Stimulated activated CD4-positive, alpha-beta T cell treated with anti-CD3 and anti-CD28 coated beads, Interleukin-1b, Interleukin-23, amount 100 ng/mL, for 1 hour (primary cell): Measurements from ENCODE around the gene TEX2.

Experiments used
- DNase-seq, 2 donors: peaks; one replicate each; pipeline ENCODE4 v3.0.0-alpha.2; 2020; ENCODE audit warnings: low read depth in 2 of 2

TEX2 gene

DNA sequence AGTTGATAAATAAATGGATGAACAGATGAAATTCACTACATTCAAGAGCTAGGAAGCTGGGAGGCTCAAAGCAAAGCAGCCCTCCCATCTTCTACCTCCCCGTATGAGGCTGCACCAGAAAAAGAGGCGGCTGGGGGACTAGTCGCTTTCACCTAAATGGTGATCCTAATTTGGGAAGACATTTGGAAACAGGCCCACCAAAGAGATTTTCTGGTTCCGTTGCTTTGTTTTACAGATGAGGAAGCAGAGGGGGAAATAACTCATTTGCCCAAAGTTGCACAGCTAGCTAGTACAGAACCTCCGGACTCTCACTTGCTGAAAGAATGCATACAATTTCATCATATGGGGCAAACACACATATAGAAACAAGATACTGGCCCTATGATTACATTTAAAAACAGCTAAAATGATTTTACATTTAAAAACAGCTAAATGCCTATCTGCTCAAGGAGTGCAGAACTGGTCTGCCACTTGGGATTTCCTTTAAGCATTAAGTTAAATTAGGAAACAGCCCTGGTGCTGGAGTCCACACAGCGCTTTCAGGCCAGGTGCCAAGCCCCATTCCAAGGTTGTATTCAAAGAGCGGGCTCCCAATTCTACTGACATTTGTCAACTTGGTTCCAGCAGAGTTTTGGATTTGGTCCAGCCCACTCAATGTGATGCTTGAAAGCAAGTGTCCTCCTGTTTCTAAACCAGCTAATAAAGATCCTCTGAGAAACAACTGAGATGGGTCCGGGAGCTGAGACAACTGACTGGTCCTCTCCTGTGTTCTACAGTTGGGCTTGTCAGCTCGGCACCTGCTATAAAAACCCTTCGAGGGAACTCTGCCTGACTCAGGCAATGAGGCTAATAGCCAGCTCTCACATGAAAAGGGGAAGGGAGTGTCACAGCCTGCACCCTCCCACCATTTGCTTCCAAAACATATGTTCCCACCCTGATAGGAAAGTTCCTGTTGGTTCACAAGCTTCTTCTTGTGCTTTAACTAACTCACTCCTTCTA lies 144.8 kb downstream of the TEX2 start:
- no peak for DNase-seq

GRCh38 chr17:64115822-64116534 lies 147.1 kb downstream of the TEX2 start:
- no peak for DNase-seq

- DNase-seq, result no peak
Observed at GRCh38 chr17:64115043-64115698, 147.9 kb downstream of the TEX2 start.

DNA sequence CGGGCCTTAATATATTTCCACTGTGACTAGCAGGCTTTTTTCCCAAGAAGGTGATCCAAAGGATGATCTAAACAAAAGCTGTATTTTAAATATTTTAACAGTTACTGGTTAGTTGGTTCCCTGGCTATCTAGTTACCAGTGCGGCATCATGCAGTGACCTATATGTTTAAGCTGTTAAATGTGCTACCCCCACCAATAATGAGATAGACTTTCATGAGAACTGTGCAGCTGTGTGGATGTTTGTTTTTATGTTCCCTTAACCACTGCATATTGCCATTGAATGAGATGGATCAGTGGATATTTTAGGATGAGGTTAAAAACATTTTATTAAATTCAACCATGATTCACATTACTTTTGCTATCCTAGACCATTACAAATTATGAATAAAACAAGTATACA lies 150.1 kb downstream of the TEX2 start:
- no peak for DNase-seq

- no peak for DNase-seq
Observed at GRCh38 chr17:64111831-64112230, 151.2 kb downstream of the TEX2 start.

DNA sequence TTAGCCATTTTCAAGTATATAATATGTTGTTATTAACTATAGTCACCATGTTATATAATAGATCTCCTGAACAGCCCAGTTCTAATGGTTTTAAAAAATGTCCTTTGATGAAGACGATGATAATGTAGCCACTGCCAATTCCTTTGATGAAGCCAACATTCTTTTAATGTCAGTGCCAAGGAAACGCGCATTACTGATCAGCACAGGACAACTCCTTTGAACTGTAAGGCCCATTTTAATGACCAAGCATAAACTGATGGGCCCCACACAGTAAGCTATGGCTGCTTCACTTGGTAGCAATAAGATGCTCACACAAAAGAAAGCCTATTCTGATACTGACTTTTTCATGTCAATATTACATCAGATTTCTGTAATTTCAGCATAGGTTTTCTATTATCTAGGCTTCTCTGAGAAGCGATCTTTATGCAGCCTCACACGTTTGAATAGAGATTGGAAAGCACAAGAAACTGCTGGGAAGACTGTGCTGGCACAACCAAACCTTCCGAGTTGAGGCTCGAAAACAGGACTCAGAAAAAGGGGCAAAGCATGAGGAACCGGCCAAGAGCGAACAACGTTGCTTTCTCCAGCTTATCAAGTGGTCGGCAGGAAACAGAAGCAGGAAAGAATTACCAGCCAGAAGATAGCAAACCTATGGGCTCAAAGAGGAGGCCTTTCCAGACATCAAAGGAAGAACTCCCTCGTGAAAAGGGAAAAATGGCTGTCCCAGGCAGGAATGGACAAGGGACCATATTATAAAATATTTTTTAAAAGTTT lies 152.5 kb downstream of the TEX2 start:
- no peak for DNase-seq

DNA sequence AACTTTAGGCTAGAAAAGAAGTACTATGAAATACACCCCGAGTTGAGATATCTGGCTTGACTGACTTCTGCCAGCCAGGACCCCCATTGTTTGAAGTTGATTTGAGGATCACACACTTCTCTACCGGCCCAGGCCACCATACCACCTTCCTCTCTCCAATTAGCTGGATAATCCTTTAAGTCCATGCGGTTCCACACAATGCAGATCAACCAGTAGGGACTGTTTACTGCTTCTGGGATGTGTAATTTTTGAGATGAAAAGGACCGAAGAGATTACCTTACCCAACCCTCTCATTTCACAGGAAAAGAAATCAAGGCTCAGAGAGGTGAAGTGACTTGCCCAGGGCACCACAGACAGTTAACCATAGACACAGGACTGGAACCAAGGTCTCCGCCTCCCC lies 153.7 kb downstream of the TEX2 start:
- DNase-seq, result no peak

DNA sequence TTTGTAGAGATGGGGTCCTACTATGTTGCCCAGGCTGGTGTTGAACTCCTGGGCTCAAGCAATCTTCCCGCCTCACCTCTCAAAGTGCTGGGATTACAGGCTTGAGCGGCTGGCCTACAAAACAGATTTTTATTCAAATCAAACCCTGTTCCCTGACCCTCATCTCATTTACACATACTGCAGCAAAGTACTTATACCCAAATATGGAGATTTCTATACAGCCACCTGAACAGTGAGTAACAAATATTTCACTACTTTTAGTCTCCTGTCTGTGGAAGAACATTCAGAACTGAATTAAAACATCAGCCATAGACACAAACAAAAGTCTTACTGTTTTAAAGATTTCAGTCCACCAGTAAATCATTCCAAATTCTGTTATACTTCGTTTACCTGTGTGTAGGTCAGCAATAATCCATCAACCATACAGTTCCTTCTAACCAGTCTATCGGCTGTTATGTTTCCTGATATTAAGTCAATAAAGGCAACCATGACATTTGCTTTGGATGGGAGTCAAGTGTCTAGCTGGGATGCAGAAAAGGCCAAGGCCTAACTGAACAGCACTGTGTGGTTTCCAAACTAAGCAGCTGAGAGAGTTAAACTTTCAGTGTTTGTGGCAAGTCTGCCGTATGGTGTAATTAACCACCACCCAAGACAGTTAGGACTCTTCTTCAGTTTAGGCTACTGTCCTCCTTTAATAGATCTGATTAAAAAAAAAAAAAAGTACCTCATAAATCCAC lies 155.4 kb downstream of the TEX2 start:
- no peak for DNase-seq

DNA sequence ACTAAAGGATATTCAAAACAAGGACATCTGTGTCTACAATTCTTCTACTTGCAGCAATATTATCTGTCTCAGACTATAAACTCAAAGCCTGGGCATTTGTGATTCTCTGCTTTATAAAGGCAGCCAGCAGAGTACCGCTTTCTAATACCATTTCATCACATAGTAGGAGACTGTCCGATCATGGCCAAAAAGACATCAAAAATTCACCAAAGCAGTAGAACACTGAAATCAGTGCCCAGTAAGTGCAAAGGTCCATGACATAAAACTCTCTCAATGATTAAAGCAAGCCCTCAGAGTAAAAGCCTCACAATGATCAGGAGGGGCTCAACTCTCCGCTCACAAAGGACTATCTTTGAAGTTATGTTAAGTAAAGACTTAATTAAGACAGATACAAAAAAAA lies 156.1 kb downstream of the TEX2 start:
- no peak for DNase-seq

GRCh38 chr17:64103391-64104364 lies 159.4 kb downstream of the TEX2 start:
- no peak for DNase-seq

DNA sequence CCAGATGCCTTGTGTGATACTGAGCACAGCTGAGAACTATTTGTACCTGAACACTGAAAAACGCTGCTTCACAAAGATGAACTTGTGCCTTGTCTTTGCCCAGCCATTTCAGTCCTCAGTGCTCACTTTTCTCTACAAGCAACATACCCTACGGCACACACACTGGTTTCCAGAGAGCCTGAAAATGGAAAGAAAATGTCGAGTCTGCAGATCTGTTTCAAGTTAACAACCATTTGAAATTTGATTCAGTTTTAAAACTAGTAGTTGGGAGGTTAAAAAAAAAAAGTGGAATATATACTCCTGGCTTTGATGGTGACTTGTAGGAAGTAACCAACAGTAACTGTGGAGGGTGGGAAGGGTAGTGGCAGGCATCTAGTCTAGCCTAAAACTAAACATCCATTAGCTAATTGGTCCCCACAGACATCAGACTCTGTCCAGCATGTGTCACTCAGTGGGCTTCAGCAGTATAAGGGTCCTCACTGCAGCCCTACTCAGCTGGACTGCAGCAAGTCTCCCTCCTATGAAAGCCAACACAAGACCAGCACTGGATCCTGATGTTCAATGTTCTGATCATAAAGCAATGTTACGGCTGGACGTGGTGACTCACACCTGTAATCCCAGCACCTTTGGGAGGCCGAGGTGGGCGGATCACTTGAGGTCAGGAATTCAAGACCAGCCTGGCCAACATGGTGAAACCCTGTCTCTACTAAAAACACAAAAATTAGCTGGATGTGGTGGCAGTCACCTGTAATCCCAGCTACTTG lies 160.3 kb downstream of the TEX2 start:
- no peak for DNase-seq

DNA sequence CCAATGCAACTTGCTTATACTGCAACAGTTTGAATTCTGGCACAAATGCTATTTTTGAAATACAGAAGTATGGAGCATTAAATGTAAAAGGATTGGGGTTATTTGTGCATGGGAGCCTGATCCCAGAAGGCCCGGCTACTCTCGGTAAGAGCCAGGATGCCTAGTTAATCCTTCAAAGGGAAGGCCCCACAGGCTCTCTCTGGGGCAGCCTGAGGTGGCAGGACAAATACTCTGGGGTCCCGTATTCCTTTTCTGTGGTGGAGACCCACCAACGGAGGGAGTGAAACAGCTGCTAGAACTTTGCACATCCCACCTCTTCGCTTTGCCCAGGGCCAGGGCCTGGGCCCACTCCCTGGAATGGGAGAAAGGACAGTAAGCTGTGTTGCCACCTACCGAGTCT lies 163.5 kb downstream of the TEX2 start:
- no peak for DNase-seq
